AG04450 (cell line): ENCODE results near the gene CHST2. TPM values are rescaled to one million over a fixed set of nuclear protein-coding genes. Genes with fewer than 3 reads are reported as not detected.

ENCODE experiments used
- CTCF ChIA-PET: fragments of 300-600, 350-600 bp; formaldehyde crosslinking; extraction: SDS; loops from one replicate; lab custom pipeline; 2022; ENCODE audit warnings: antibody characterized with exemption, inconsistent platforms; lab: Charles Lee
- POLR2A ChIA-PET: fragments of 350-600 bp; formaldehyde crosslinking; extraction: SDS; loops from one replicate; lab custom pipeline; 2021; ENCODE audit warnings: antibody characterized with exemption, inconsistent platforms; lab: Yijun Ruan, JAX
- DNase-seq: peaks from one replicate; pipeline ENCODE4 v3.0.0-alpha.2; 2011; ENCODE audit warnings: low read depth, low spot score
- H3K27ac ChIP-seq: one replicate; pipeline ENCODE4 v1.5.1; 2012; ENCODE audit warnings: low read depth, low read length, control low read depth
- H3K27me3 ChIP-seq: one replicate; pipeline ENCODE4 v1.6.0; 2012; ENCODE audit warnings: low read length; ENCODE audit not compliant: control insufficient read depth, insufficient read depth
- H3K4me3 ChIP-seq: 2 replicates; pipeline ENCODE4 v1.5.1; 2011; ENCODE audit warnings: mild to moderate bottlenecking, low read depth, low read length, control low read depth
- H3K9me3 ChIP-seq: 2 replicates; pipeline ENCODE4 v1.5.1; 2012; ENCODE audit warnings: low read length; ENCODE audit not compliant: control insufficient read depth, insufficient read depth
- CTCF ChIP-seq: IDR thresholded peaks from 2 replicates; pipeline ENCODE4 v1.5.1; 2011; ENCODE audit warnings: low read depth, low read length, control low read depth, inconsistent platforms
- polyA plus RNA-seq: library from polyadenylated mRNA; depleted of rRNA; stranded (reverse); fragments of >200 nt; gene quantifications from 2 replicates; pipeline ENCODE4 v1.2.3, GENCODE V29; 2011

Gene CHST2
- polyA plus RNA-seq, 1 experiment: 0.26 TPM

- ChIA-PET POLR2A (no interaction called here), CTCF (interaction anchor here (0.6 kb wide), 2 partner anchors 144 to 922 kb away, joined by 3 read pairs; no protein-coding TSS in a partner anchor)
- Histone ChIP-seq H3K27me3 (no peaks in the 10 kb centered on the region), H3K9me3 (no peaks in the 10 kb centered on the region), H3K27ac (no peak overlapping the region), H3K4me3 (no peak overlapping the region)
- DNase-seq: no peak
- no peak for TF ChIP-seq CTCF
These were observed 20.2 kb downstream of the CHST2 start for GRCh38 chr3:143139762-143140161.

DNA sequence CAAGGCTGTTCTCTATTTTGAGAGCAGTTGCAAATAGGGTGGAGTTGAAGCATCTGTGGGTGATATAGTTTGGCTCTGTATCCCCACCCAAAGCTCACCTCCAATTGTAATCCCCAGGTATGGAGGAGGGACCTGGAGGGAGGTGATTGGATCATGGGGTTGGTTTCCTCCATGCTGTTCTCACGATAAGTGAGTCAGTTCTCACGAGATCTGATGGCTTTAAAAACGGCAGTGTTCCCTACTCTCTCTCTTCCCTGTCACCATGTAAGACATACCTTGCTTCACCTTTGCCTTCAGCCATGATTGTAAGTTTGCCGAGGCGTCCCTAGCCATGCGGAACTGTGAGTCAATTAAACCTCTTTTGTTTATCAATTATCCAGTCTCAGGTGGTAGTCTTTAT is 21.0 kb downstream of the CHST2 start:
- CTCF ChIA-PET: no interaction called here

DNA sequence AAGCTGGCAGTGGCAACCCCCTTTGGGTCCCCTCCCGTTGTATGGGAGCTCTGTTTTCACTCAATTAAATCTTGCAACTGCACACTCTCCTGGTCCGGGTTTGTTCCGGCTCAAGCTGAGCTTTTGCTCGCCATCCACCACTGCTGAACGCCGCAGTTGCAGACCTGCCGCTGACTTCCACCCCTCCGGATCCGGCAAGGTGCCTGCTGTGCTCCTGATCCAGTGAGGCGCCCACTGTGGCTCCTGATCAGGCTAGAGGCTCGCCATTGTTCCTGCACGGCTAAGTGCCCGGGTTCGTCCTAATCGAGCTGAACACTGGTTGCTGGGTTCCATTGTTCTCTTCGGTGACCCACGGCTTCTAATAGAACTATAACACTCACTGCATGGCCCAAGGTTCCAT is 22.8 kb downstream of the CHST2 start:
- Histone ChIP-seq H3K27me3 (no peaks in the 10 kb centered on the region), H3K27ac (no peak overlapping the region), H3K4me3 (no peak overlapping the region), H3K9me3 (no peaks in the 10 kb centered on the region)
- ChIA-PET CTCF (no interaction called here), POLR2A (no interaction called here)
- TF ChIP-seq CTCF: no peak
- no peak for DNase-seq

More for the DNA sequence above, 21.0 kb downstream of the CHST2 start:
- POLR2A ChIA-PET: no interaction called here
- no peak for TF ChIP-seq CTCF
- Histone ChIP-seq H3K4me3 (no peak overlapping the region), H3K27ac (no peak overlapping the region), H3K27me3 (no peaks in the 10 kb centered on the region), H3K9me3 (no peaks in the 10 kb centered on the region)
- no peak for DNase-seq

GRCh38 chr3:143145906-143146305 is 26.3 kb downstream of the CHST2 start:
- no peak for TF ChIP-seq CTCF
- Histone ChIP-seq H3K27ac (no peak overlapping the region), H3K27me3 (no peaks in the 10 kb centered on the region), H3K9me3 (no peaks in the 10 kb centered on the region), H3K4me3 (no peak overlapping the region)
- CTCF ChIA-PET: no interaction called here
- POLR2A ChIA-PET: no interaction called here
- DNase-seq: no peak

DNA sequence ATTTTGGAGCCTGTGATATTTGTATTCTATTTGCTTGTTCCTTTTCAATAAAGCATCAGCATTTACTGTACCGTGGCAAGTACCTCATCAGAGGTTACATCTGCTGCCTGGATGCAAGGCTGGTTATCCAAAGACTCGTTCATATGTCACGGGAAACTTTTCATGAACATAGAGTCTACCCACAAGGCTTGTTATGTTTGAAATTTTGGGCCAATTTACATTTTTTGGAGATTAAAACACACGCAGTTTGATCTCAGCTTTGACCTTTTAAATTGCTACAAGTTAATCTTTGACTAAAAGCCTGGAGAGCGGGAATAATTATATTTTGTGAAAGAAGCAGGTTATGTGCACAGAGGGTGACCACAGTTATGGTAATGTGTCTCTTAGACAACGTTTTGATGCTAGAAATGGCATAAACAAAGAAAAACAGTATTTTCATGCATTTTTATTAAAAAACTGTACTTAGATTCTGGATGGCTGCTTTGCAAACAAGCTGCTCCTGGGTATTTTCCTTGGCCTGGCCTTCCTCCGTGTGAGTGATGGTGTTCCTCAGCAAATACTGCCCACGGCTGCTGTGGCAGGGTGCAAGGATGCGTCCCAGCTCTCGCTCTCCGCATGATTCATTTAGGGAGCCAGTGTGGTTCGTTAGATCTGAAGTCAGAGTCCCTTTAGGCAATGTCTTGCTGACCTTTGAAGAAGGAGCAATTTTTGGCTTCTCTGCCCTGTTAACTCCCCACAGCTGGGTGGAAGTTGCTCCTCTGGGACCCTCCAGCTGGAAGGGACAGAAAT is 27.1 kb downstream of the CHST2 start:
- ChIA-PET POLR2A (no interaction called here), CTCF (no interaction called here)
- Histone ChIP-seq H3K27ac (no peak overlapping the region), H3K27me3 (no peaks in the 10 kb centered on the region), H3K4me3 (no peak overlapping the region), H3K9me3 (no peaks in the 10 kb centered on the region)
- no peak for TF ChIP-seq CTCF
- DNase-seq: no peak
